GM12878 (cell line): ENCODE data around the gene ZSWIM3. TPM values are rescaled to one million over a fixed set of nuclear protein-coding genes. Genes with fewer than 3 reads are reported as not detected.

Experiments
- ASH2L ChIP-seq: fragments of 300-600, 200-600 bp; sonication (generic); IDR thresholded peaks from 2 replicates; pipeline ENCODE4 v1.6.1; 2017; ENCODE audit warnings: low read depth, mild to moderate bottlenecking, borderline replicate concordance
- ATF7 ChIP-seq: fragments of 450-650 bp; IDR thresholded peaks from 2 replicates; pipeline ENCODE4 v1.6.1; 2016; ENCODE audit warnings: low read depth, mild to moderate bottlenecking
- BACH1 ChIP-seq: fragments of 450-650 bp; IDR thresholded peaks from 2 replicates; pipeline ENCODE4 v1.6.1; 2017; ENCODE audit warnings: mild to moderate bottlenecking, borderline replicate concordance
- BCL3 ChIP-seq: IDR thresholded peaks from 2 replicates; pipeline ENCODE4 v1.6.1; 2011; ENCODE audit warnings: borderline replicate concordance, low read depth, mild to moderate bottlenecking, moderate library complexity, low read length; ENCODE audit not compliant: insufficient read depth, poor library complexity, severe bottlenecking
- CBX3 ChIP-seq: fragments of 200-600 bp; sonication (generic); IDR thresholded peaks from 2 replicates; pipeline ENCODE4 v1.6.1; 2016; ENCODE audit warnings: low read depth, borderline replicate concordance
- EGR1 ChIP-seq, 2 experiments: IDR thresholded peaks; 1 replicate in 1 of 2; 2 replicates in 1 of 2; pipeline ENCODE4 v1.6.1; 2011 to 2012; ENCODE audit warnings: low read depth in 2 of 2, low read length in 2 of 2, borderline replicate concordance in 1 of 2, mild to moderate bottlenecking in 1 of 2, moderate library complexity in 1 of 2
- JUNB ChIP-seq: IDR thresholded peaks from 2 replicates; pipeline ENCODE4 v1.6.1; 2016; ENCODE audit warnings: antibody characterized with exemption, mild to moderate bottlenecking
- MYB ChIP-seq: fragments of 150-350 bp; IDR thresholded peaks from 2 replicates; pipeline ENCODE4 v1.6.1; 2014; ENCODE audit warnings: mild to moderate bottlenecking, low read depth, low read length, borderline replicate concordance
- MYC ChIP-seq: IDR thresholded peaks from 2 replicates; pipeline ENCODE4 v1.6.1; 2011; ENCODE audit warnings: mild to moderate bottlenecking, low read length, moderate library complexity, inconsistent platforms; ENCODE audit not compliant: insufficient read depth, insufficient replicate concordance, insufficient read length, severe bottlenecking
- NFYB ChIP-seq: IDR thresholded peaks from 2 replicates; pipeline ENCODE4 v1.6.1; 2011; ENCODE audit warnings: low read depth, mild to moderate bottlenecking, low read length, improper control_type of control experiment, moderate library complexity; ENCODE audit not compliant: insufficient read depth
- NRF1 ChIP-seq: conservative IDR thresholded peaks from 2 replicates; pipeline ENCODE4 v1.6.1; 2011; ENCODE audit warnings: mild to moderate bottlenecking, low read depth, low read length, improper control_type of control experiment
- PML ChIP-seq: IDR thresholded peaks from 2 replicates; pipeline ENCODE4 v1.6.1; 2012; ENCODE audit warnings: low read length, inconsistent platforms
- RAD21 ChIP-seq: IDR thresholded peaks from 2 replicates; pipeline ENCODE4 v1.6.1; 2011; ENCODE audit warnings: mild to moderate bottlenecking, low read depth, low read length, moderate library complexity; ENCODE audit not compliant: insufficient read depth
- RAD51 ChIP-seq: fragments of 450-650 bp; IDR thresholded peaks from 2 replicates; pipeline ENCODE4 v1.6.1; 2016; ENCODE audit warnings: moderate library complexity, mild to moderate bottlenecking, inconsistent platforms
- RB1 ChIP-seq: fragments of 450-650 bp; formaldehyde crosslinking; IDR thresholded peaks from 2 replicates; pipeline ENCODE4 v1.6.1; 2017; ENCODE audit warnings: mild to moderate bottlenecking, borderline replicate concordance
- SUZ12 ChIP-seq: fragments of 200-600 bp; sonication (generic); IDR thresholded peaks from one replicate; pipeline ENCODE4 v1.6.1; 2018; ENCODE audit warnings: antibody characterized with exemption, mild to moderate bottlenecking; ENCODE audit not compliant: unreplicated experiment
- TAF1 ChIP-seq: IDR thresholded peaks from 2 replicates; pipeline ENCODE4 v1.6.1; 2011; ENCODE audit warnings: mild to moderate bottlenecking, low read depth, low read length, borderline replicate concordance
- YBX1 ChIP-seq: fragments of 450-650 bp; IDR thresholded peaks from 2 replicates; pipeline ENCODE4 v1.6.1; 2016; ENCODE audit warnings: antibody characterized with exemption
- ZNF207 ChIP-seq: fragments of 450-650 bp; IDR thresholded peaks from 2 replicates; pipeline ENCODE4 v1.6.1; 2014; ENCODE audit warnings: antibody characterized with exemption, mild to moderate bottlenecking, borderline replicate concordance
- polyA plus RNA-seq, 11 experiments: library from polyadenylated mRNA; depleted of rRNA in 4 of 11; unstranded in 6 of 11; stranded (reverse) in 5 of 11; fragments of >200 nt; fragmentation: Nextera tagmentation in 4 of 11; fragmentation: Illumina TruSeq in 1 of 11; extraction: Ambion mirVana in 4 of 11; extraction: Trizol in 1 of 11; gene quantifications; 1 replicate in 1 of 11; 2 replicates in 10 of 11; pipeline versions ENCODE4 v1.2.1 to v1.2.3, GENCODE V29; 2011 to 2016; ENCODE audit warnings: inconsistent platforms in 2 of 11, missing spikeins in 2 of 11, low read depth in 1 of 11
- total RNA-seq, 4 experiments: library from RNA; depleted of rRNA in 3 of 4; stranded (reverse); fragments of >200 nt in 3 of 4; fragmentation: Illumina TruSeq in 1 of 4; extraction: Trizol in 1 of 4; gene quantifications; 2 replicates each; pipeline versions ENCODE4 v1.2.1 to v1.2.3, GENCODE V29; 2013 to 2021
- TF ChIP-seq, protein P1 (sequence below): fragments of 450-650 bp; conservative IDR thresholded peaks from 2 replicates; pipeline ENCODE4 v1.6.1; 2017; ENCODE audit warnings: mild to moderate bottlenecking, moderate library complexity
- TF ChIP-seq, protein P2 (sequence below): fragments of 150-350 bp; IDR thresholded peaks from 2 replicates; pipeline ENCODE4 v1.6.1; 2016; ENCODE audit warnings: low read depth, low read length

ZSWIM3 gene
- total and polyA plus RNA-seq, 10 of the 15 experiments (the other 5 are each of a cell fraction or from before 2014, with no cell fraction given), result 1.6 to 5.1 (median 4.2) TPM

DNA sequence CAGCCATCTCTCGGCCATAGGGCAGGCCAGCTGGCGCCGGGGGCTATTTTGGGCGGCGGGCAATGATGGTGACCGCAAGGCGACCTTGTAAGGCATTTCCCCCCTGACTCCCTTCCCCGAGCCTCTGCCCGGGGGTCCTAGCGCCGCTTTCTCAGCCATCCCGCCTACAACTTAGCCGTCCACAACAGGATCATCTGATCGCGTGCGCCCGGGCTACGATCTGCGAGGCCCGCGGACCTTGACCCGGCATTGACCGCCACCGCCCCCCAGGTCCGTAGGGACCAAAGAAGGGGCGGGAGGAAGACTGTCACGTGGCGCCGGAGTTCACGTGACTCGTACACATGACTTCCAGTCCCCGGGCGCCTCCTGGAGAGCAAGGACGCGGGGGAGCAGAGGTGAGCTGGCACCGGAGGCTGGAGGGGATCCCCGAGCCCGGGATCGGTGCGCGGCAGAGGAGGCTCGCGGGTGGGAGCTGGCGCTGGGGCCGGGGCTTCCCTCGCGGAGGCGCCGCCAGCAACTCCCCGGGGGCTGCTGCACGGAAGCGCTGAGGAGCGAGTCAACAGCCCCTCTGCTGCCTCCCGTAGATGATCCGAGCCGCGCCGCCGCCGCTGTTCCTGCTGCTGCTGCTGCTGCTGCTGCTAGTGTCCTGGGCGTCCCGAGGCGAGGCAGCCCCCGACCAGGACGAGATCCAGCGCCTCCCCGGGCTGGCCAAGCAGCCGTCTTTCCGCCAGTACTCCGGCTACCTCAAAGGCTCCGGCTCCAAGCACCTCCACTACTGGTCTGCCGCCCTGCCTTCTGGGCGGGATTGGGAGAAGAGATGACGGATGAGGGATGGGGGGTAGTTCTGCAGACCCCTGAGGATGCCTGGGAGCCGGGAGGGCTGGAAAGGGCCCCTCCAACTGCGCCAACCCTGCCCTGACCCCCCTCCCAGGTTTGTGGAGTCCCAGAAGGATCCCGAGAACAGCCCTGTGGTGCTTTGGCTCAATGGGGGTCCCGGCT, 33.9 kb downstream of the ZSWIM3 start, which contains the start of the genes CTSA and NEURL2 (continued):
- TF ChIP-seq, protein P1, sequence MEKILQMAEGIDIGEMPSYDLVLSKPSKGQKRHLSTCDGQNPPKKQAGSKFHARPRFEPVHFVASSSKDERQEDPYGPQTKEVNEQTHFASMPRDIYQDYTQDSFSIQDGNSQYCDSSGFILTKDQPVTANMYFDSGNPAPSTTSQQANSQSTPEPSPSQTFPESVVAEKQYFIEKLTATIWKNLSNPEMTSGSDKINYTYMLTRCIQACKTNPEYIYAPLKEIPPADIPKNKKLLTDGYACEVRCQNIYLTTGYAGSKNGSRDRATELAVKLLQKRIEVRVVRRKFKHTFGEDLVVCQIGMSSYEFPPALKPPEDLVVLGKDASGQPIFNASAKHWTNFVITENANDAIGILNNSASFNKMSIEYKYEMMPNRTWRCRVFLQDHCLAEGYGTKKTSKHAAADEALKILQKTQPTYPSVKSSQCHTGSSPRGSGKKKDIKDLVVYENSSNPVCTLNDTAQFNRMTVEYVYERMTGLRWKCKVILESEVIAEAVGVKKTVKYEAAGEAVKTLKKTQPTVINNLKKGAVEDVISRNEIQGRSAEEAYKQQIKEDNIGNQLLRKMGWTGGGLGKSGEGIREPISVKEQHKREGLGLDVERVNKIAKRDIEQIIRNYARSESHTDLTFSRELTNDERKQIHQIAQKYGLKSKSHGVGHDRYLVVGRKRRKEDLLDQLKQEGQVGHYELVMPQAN, result peak; percentile 99
- TF ChIP-seq, protein P2, sequence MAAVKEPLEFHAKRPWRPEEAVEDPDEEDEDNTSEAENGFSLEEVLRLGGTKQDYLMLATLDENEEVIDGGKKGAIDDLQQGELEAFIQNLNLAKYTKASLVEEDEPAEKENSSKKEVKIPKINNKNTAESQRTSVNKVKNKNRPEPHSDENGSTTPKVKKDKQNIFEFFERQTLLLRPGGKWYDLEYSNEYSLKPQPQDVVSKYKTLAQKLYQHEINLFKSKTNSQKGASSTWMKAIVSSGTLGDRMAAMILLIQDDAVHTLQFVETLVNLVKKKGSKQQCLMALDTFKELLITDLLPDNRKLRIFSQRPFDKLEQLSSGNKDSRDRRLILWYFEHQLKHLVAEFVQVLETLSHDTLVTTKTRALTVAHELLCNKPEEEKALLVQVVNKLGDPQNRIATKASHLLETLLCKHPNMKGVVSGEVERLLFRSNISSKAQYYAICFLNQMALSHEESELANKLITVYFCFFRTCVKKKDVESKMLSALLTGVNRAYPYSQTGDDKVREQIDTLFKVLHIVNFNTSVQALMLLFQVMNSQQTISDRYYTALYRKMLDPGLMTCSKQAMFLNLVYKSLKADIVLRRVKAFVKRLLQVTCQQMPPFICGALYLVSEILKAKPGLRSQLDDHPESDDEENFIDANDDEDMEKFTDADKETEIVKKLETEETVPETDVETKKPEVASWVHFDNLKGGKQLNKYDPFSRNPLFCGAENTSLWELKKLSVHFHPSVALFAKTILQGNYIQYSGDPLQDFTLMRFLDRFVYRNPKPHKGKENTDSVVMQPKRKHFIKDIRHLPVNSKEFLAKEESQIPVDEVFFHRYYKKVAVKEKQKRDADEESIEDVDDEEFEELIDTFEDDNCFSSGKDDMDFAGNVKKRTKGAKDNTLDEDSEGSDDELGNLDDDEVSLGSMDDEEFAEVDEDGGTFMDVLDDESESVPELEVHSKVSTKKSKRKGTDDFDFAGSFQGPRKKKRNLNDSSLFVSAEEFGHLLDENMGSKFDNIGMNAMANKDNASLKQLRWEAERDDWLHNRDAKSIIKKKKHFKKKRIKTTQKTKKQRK, result peak; percentile 49; the same call in 1 of the 2 replicates
- TF ChIP-seq RAD21 (0 out of 2 replicates have a peak, but pooled peaks have one; percentile 9), MYC (no peak), ATF7 (peak; percentile 58; the same call in 1 of the 2 replicates), YBX1 (no peak), TAF1 (peak; percentile 74; the same call in 1 of the 2 replicates), BACH1 (peak; percentile 47; the same call in 1 of the 2 replicates), NRF1 (no peak), PML (no peak), BCL3 (no peak), MYB (no peak), EGR1 (IDR thresholded peaks at IDR 0.05; ENCODE audit: borderline replicate concordance in 1 of 2, low read depth in 2 of 2, low read length in 2 of 2) (peak; percentile 32 to 68), RB1 (peak; percentile 93; the same call in 1 of the 2 replicates), NFYB (no peak), ZNF207 (peak; percentile 98), ASH2L (no peak), SUZ12 (no peak), JUNB (no peak), RAD51 (peak; percentile 100), CBX3 (no peak)
